HepG2 (cell line): ENCODE data around the gene INHBB. TPM values are rescaled to one million over a fixed set of nuclear protein-coding genes. Genes with fewer than 3 reads are reported as not detected.

Experiments
- ATAC-seq: fragments of 200-7000 bp; cut with Tn5 transposase; 3 replicates; pipeline ENCODE4 v1.9.1; 2020; ENCODE audit warnings: mild to moderate bottlenecking, moderate library complexity
- BruUV-seq: library from RNA; stranded (reverse); fragments of 400-500 nt; replicated peaks from 2 replicates; lab custom pipeline; 2021; lab: Mats Ljungman, UMichigan
- CTCF ChIA-PET: fragments of 300-600 bp; formaldehyde crosslinking; extraction: SDS; loops from one replicate; lab custom pipeline; 2021; ENCODE audit warnings: low total read pairs, inconsistent platforms, low intra/inter-chr PET ratio; lab: Yijun Ruan, JAX
- POLR2A ChIA-PET: fragments of 350-600 bp; sonication (Branson Sonifier 250); formaldehyde crosslinking; loops from one replicate; lab custom pipeline; 2020; ENCODE audit warnings: antibody characterized with exemption, inconsistent platforms; lab: Yijun Ruan, JAX
- DNase-seq: peaks from one replicate; pipeline ENCODE4 v3.0.0-alpha.2; 2015; ENCODE audit warnings: low spot score
- FAIRE-seq: peaks from 3 replicates; lab custom pipeline; 2011; peaks lifted over from hg19 to GRCh38; lab: Jason Lieb, UNC
- H2AFZ ChIP-seq: one replicate; pipeline ENCODE4 v1.6.1; 2011; ENCODE audit warnings: low read length, inconsistent platforms
- H3K27ac ChIP-seq: fragments of 300-600 bp; 3 replicates; pipeline ENCODE4 v1.8.0; 2011; ENCODE audit warnings: mixed run types, mild to moderate bottlenecking, mixed read lengths, low read length, inconsistent platforms; ENCODE audit not compliant: insufficient read depth; ENCODE audit errors: extremely low read length
- H3K27me3 ChIP-seq, 2 experiments: fragments of 200-600 bp in 1 of 2; 2 replicates in 1 of 2; 3 replicates in 1 of 2; pipeline versions ENCODE4 v1.6.0 to v1.8.0; 2011; ENCODE audit warnings: low read length in 2 of 2, mild to moderate bottlenecking in 2 of 2, moderate library complexity in 2 of 2, inconsistent platforms in 1 of 2; ENCODE audit not compliant: insufficient read depth in 2 of 2, control insufficient read depth in 1 of 2
- H3K36me3 ChIP-seq, 2 experiments: fragments of 200-600 bp in 1 of 2; replicated peaks in 1 of 2; 2 replicates in 1 of 2; 3 replicates in 1 of 2; pipeline versions ENCODE4 v1.5.1 to v1.8.0; 2011; ENCODE audit warnings: low read length in 2 of 2, inconsistent platforms in 1 of 2; ENCODE audit not compliant: insufficient read depth in 2 of 2, control insufficient read depth in 1 of 2
- H3K4me1 ChIP-seq: 2 replicates; pipeline ENCODE4 v1.5.1; 2012; ENCODE audit warnings: low read length, inconsistent platforms; ENCODE audit not compliant: insufficient read depth
- H3K4me2 ChIP-seq: 2 replicates; pipeline ENCODE4 v1.6.0; 2011; ENCODE audit warnings: low read depth, low read length, inconsistent platforms
- H3K4me3 ChIP-seq, 3 experiments: fragments of 200-600 bp in 1 of 3; sonication (generic), shearing (Covaris generic) in 1 of 3; replicated peaks in 1 of 3; 2 replicates each; pipeline ENCODE4 v1.5.1; 2011 to 2016; ENCODE audit warnings: low read length in 3 of 3, inconsistent platforms in 2 of 3, low read depth in 2 of 3, mild to moderate bottlenecking in 2 of 3, control low read depth in 1 of 3, mixed read lengths in 1 of 3; ENCODE audit not compliant: insufficient read depth in 1 of 3
- H3K79me2 ChIP-seq: one replicate; pipeline ENCODE4 v1.6.1; 2011; ENCODE audit warnings: low read length, inconsistent platforms; ENCODE audit not compliant: insufficient read depth
- H3K9ac ChIP-seq: 2 replicates; pipeline ENCODE4 v1.6.0; 2011; ENCODE audit warnings: mild to moderate bottlenecking, low read depth, low read length, inconsistent platforms; ENCODE audit not compliant: insufficient read depth
- H3K9me3 ChIP-seq: 2 replicates; pipeline ENCODE4 v1.5.1; 2012; ENCODE audit warnings: mild to moderate bottlenecking, low read length
- H4K20me1 ChIP-seq: 2 replicates; pipeline ENCODE4 v1.6.0; 2011; ENCODE audit warnings: inconsistent platforms, mild to moderate bottlenecking, low read length, moderate library complexity; ENCODE audit not compliant: insufficient read depth
- HMGXB4 ChIP-seq, 2 experiments: sonication (generic) in 1 of 2; formaldehyde crosslinking in 1 of 2; IDR thresholded peaks; 2 replicates each; pipeline versions ENCODE4 v1.4.0 to v1.6.1; 2018 to 2020; ENCODE audit warnings: missing genetic modification reagents in 2 of 2, borderline replicate concordance in 1 of 2, low read depth in 1 of 2, mild to moderate bottlenecking in 1 of 2, missing biosample characterization in 1 of 2
- POGK ChIP-seq: sonication (generic); formaldehyde crosslinking; conservative IDR thresholded peaks from 2 replicates; pipeline ENCODE4 v1.8.0; 2022; ENCODE audit warnings: mild to moderate bottlenecking, moderate library complexity, missing genetic modification reagents
- SKI ChIP-seq: fragments of 450-650 bp; IDR thresholded peaks from one replicate; pipeline ENCODE4 v1.6.1; 2018; ENCODE audit warnings: mild to moderate bottlenecking; ENCODE audit not compliant: partially characterized antibody
- ZNF768 ChIP-seq: sonication (generic); formaldehyde crosslinking; IDR thresholded peaks from 2 replicates; pipeline ENCODE4 v1.4.0; 2020; ENCODE audit warnings: missing genetic modification reagents
- WGBS: methylation state at CpG from one replicate; pipeline ENCODE4 v1.1.6; 2017; ENCODE audit warnings: low lambda C conversion rate; 5-methylcytosine and 5-hydroxymethylcytosine counted together
- in situ Hi-C: cut with HindIII; loops from 2 replicates; pipeline ENCODE4 v1.10.0; 2017; ENCODE audit warnings: low pct_unique_long_range_greater_than_20kb; ENCODE audit not compliant: extremely low pct_ligation_motif_present
- intact Hi-C: fragments of 100-400 bp; cut with micrococcal nuclease; formaldehyde crosslinking; loops from one replicate; pipeline ENCODE4 v1.10.0; 2022; ENCODE audit not compliant: unreplicated experiment
- polyA plus RNA-seq, 8 experiments: library from polyadenylated mRNA; depleted of rRNA in 3 of 8; stranded (reverse) in 7 of 8; unstranded in 1 of 8; fragments of >200 nt; fragmentation: Illumina TruSeq in 4 of 8; extraction: Trizol in 4 of 8; gene quantifications; 2 replicates each; pipeline versions ENCODE4 v1.2.1 to v1.2.3, GENCODE V29; 2011 to 2016; ENCODE audit warnings: low read depth in 4 of 8, missing spikeins in 1 of 8, mixed read lengths in 1 of 8; ENCODE audit not compliant: insufficient read depth in 1 of 8
- total RNA-seq, 5 experiments: library from RNA; depleted of rRNA; stranded (reverse); fragments of >200 nt; fragmentation: Illumina TruSeq; extraction: Trizol; gene quantifications; 2 replicates each; pipeline ENCODE4 v1.2.3, GENCODE V29; 2016; ENCODE audit warnings: low read depth in 1 of 5

INHBB gene
- total and polyA plus RNA-seq, 2 of the 13 experiments (the other 11 are each of a cell fraction or from before 2014, with no cell fraction given), result 0.20 to 1.7 TPM

GRCh38 chr2:120378605-120379004 is 32.7 kb downstream of the INHBB start:
- no peak for ATAC-seq
- WGBS, result 3% methylated on average over 3 of the region's 3 CpGs
- no peak overlapping the region for H2AFZ ChIP-seq
- no peak for FAIRE-seq
- ChIA-PET POLR2A (no interaction called here), CTCF (no interaction called here)
- no peak overlapping the region for H3K4me2 ChIP-seq
- no peak overlapping the region for H3K9ac ChIP-seq
- in situ Hi-C loops (no loop called here), intact Hi-C loops (no loop called here)
- peaks cover 11 to 60% of the 10 kb centered on the region in 2 experiments; a peak in 4 of 5 replicates for H3K27me3 ChIP-seq
- peaks cover 8% of the 10 kb centered on the region for H3K4me1 ChIP-seq
- no peaks in the 10 kb centered on the region for H3K36me3 ChIP-seq
- H3K9me3 ChIP-seq, result no peaks in the 10 kb centered on the region
- no peak overlapping the region for H3K27ac ChIP-seq
- no peak for DNase-seq
- no peak overlapping the region for H3K4me3 ChIP-seq
- no TSS peak for BruUV-seq
- TF ChIP-seq ZNF768 (CRISPR knock-in tag), result peak; percentile 91
- TF ChIP-seq POGK (CRISPR knock-in tag), result no peak
- no peak for TF ChIP-seq SKI
- no peak for TF ChIP-seq HMGXB4 (CRISPR knock-in tag; IDR thresholded peaks at IDR 0.05; ENCODE audit: borderline replicate concordance in 1 of 2, low read depth in 1 of 2)
- H4K20me1 ChIP-seq, result no peaks in the 10 kb centered on the region; the same call in 1 of the 2 replicates
- no peaks in the 10 kb centered on the region for H3K79me2 ChIP-seq
